GM19239 (cell line): Measurements from ENCODE around the gene CD7.
A peak's percentile ranks its signal among the peaks of the same experiment; 100 is the strongest.

ENCODE experiments used
- DNase-seq: peaks from one replicate; pipeline ENCODE4 v3.0.0; 2011; ENCODE audit warnings: low spot score; ENCODE audit not compliant: insufficient read length
- FAIRE-seq: peaks from 2 replicates; lab custom pipeline; 2011; peaks lifted over from hg19 to GRCh38; lab: Jason Lieb, UNC

CD7 gene

GRCh38 chr17:82329683-82330321 lies 12.4 kb upstream of the CD7 start:
- no peak for DNase-seq
- FAIRE-seq: no peak

GRCh38 chr17:82328994-82329507 lies 11.6 kb upstream of the CD7 start:
- FAIRE-seq: no peak
- DNase-seq: no peak

- FAIRE-seq: no peak
- DNase-seq: no peak
Measured at GRCh38 chr17:82328141-82328993, 11.0 kb upstream of the CD7 start.

- DNase-seq (no peak), FAIRE-seq (no peak)
Measured at GRCh38 chr17:82327757-82328140, 10.3 kb upstream of the CD7 start.

- DNase-seq (no peak), FAIRE-seq (no peak)
Measured at GRCh38 chr17:82327289-82327688, 9.9 kb upstream of the CD7 start.

GRCh38 chr17:82325286-82326180 lies 8.1 kb upstream of the CD7 start:
- FAIRE-seq (no peak), DNase-seq (no peak)

GRCh38 chr17:82324566-82325285 lies 7.3 kb upstream of the CD7 start:
- DNase-seq (no peak), FAIRE-seq (no peak)

GRCh38 chr17:82323514-82324234 lies 6.3 kb upstream of the CD7 start:
- FAIRE-seq (no peak), DNase-seq (no peak)

- DNase-seq: no peak
- no peak for FAIRE-seq
Measured at GRCh38 chr17:82322526-82323453, 5.4 kb upstream of the CD7 start.

GRCh38 chr17:82321947-82322466 lies 4.6 kb upstream of the CD7 start:
- no peak for FAIRE-seq
- DNase-seq: no peak

- no peak for FAIRE-seq
- peak; percentile 74 for DNase-seq
Measured at GRCh38 chr17:82320956-82321927, 3.8 kb upstream of the CD7 start.

GRCh38 chr17:82320140-82320840 lies 2.9 kb upstream of the CD7 start:
- FAIRE-seq: no peak
- DNase-seq: no peak

GRCh38 chr17:82319619-82320062 lies 2.2 kb upstream of the CD7 start:
- no peak for FAIRE-seq
- no peak for DNase-seq

GRCh38 chr17:82318772-82319606 lies 1.6 kb upstream of the CD7 start:
- DNase-seq (no peak), FAIRE-seq (no peak)

GRCh38 chr17:82318169-82318498 lies 726 bp upstream of the CD7 start:
- FAIRE-seq: no peak
- DNase-seq: no peak
